Measurements from ENCODE around the gene CTU1.
A peak's percentile ranks its signal among the peaks of the same experiment; 100 is the strongest.
"Not testable (repeated sequence)": the region's sequence is repeated elsewhere in the genome, so short reads cannot be mapped to it uniquely, and the experiment has no call there.

The CTU1 gene

GRCh38 chr19:51108066-51108804 lies at the start of gene CTU1:
Gene CTU1, minus strand, starts transcription at chr19:51108409. Its CDS starts 3,840 bp downstream, at chr19:51104569.
- Histone ChIP-seq H3K4me3 (ENCODE audit: low read length) (peak within 1 kb of the TSS; percentile 92), H3K27me3 (ENCODE audit: insufficient read depth, low read length) (peaks cover 30% of the 10 kb centered on the region), H3K9ac (ENCODE audit: low read depth, low read length) (peak within 1 kb of the TSS; percentile 72; the same call in 1 of the 2 replicates), H3K9me3 (ENCODE audit: insufficient read depth, low read depth, low read length) (no peaks in the 10 kb centered on the region), H3K36me3 (ENCODE audit: insufficient read depth, low read depth, low read length) (peaks cover 9% of the 10 kb centered on the region; the same call in 1 of the 2 replicates), H3K27ac (ENCODE audit: low read length) (no peak within 1 kb of the TSS), H3K4me1 (ENCODE audit: insufficient read depth, low read length) (no peaks in the 10 kb centered on the region; the same call in 1 of the 2 replicates)

GRCh38 chr19:51157265-51157664 lies 49.1 kb upstream of the CTU1 start:
- peaks cover 2% of the 10 kb centered on the region; the same call in 1 of the 2 replicates for H3K4me1 ChIP-seq (ENCODE audit: insufficient read depth, low read length)
- H3K27me3 ChIP-seq (ENCODE audit: insufficient read depth, low read length): no peaks in the 10 kb centered on the region
- no peak overlapping the region for H3K9ac ChIP-seq (ENCODE audit: low read depth, low read length)
- no peaks in the 10 kb centered on the region for H3K9me3 ChIP-seq (ENCODE audit: insufficient read depth, low read depth, low read length)
- no peak overlapping the region for H3K4me3 ChIP-seq (ENCODE audit: low read length)
- no peak overlapping the region for H3K27ac ChIP-seq (ENCODE audit: low read length)
- H3K36me3 ChIP-seq (ENCODE audit: insufficient read depth, low read depth, low read length): no peaks in the 10 kb centered on the region

- no peak overlapping the region for H3K4me3 ChIP-seq (ENCODE audit: low read length)
- H3K36me3 ChIP-seq (ENCODE audit: insufficient read depth, low read depth, low read length): no peaks in the 10 kb centered on the region
- no peak overlapping the region for H3K27ac ChIP-seq (ENCODE audit: low read length)
- no peaks in the 10 kb centered on the region for H3K27me3 ChIP-seq (ENCODE audit: insufficient read depth, low read length)
- H3K4me1 ChIP-seq (ENCODE audit: insufficient read depth, low read length): peaks cover 2% of the 10 kb centered on the region; the same call in 1 of the 2 replicates
- H3K9ac ChIP-seq (ENCODE audit: low read depth, low read length): no peak overlapping the region
- H3K9me3 ChIP-seq (ENCODE audit: insufficient read depth, low read depth, low read length): no peaks in the 10 kb centered on the region
Measured at GRCh38 chr19:51156710-51157109, 48.5 kb upstream of the CTU1 start.

GRCh38 chr19:51150627-51151026 lies 42.4 kb upstream of the CTU1 start:
- H3K4me3 ChIP-seq (ENCODE audit: low read length): no peak overlapping the region
- H3K27ac ChIP-seq (ENCODE audit: low read length): no peak overlapping the region

GRCh38 chr19:51148580-51148979 lies 40.4 kb upstream of the CTU1 start:
- no peak overlapping the region for H3K4me3 ChIP-seq (ENCODE audit: low read length)
- no peaks in the 10 kb centered on the region for H3K9me3 ChIP-seq (ENCODE audit: insufficient read depth, low read depth, low read length)
- H3K27ac ChIP-seq (ENCODE audit: low read length): no peak overlapping the region
- H3K9ac ChIP-seq (ENCODE audit: low read depth, low read length): no peak overlapping the region
- no peaks in the 10 kb centered on the region for H3K27me3 ChIP-seq (ENCODE audit: insufficient read depth, low read length)
- H3K4me1 ChIP-seq (ENCODE audit: insufficient read depth, low read length): no peaks in the 10 kb centered on the region
- H3K36me3 ChIP-seq (ENCODE audit: insufficient read depth, low read depth, low read length): no peaks in the 10 kb centered on the region

More at GRCh38 chr19:51150627-51151026, 42.4 kb upstream of the CTU1 start:
- Histone ChIP-seq H3K4me1 (ENCODE audit: insufficient read depth, low read length) (no peaks in the 10 kb centered on the region), H3K27me3 (ENCODE audit: insufficient read depth, low read length) (no peaks in the 10 kb centered on the region), H3K9ac (ENCODE audit: low read depth, low read length) (no peak overlapping the region), H3K9me3 (ENCODE audit: insufficient read depth, low read depth, low read length) (no peaks in the 10 kb centered on the region), H3K36me3 (ENCODE audit: insufficient read depth, low read depth, low read length) (no peaks in the 10 kb centered on the region)

GRCh38 chr19:51147663-51148062 lies 39.5 kb upstream of the CTU1 start:
- Histone ChIP-seq H3K36me3 (ENCODE audit: insufficient read depth, low read depth, low read length) (no peaks in the 10 kb centered on the region), H3K9me3 (ENCODE audit: insufficient read depth, low read depth, low read length) (no peaks in the 10 kb centered on the region), H3K27me3 (ENCODE audit: insufficient read depth, low read length) (no peaks in the 10 kb centered on the region), H3K9ac (ENCODE audit: low read depth, low read length) (no peak overlapping the region), H3K27ac (ENCODE audit: low read length) (no peak overlapping the region), H3K4me3 (ENCODE audit: low read length) (no peak overlapping the region), H3K4me1 (ENCODE audit: insufficient read depth, low read length) (no peaks in the 10 kb centered on the region)

- no peak overlapping the region for H3K4me3 ChIP-seq (ENCODE audit: low read length)
- no peaks in the 10 kb centered on the region for H3K27me3 ChIP-seq (ENCODE audit: insufficient read depth, low read length)
- H3K4me1 ChIP-seq (ENCODE audit: insufficient read depth, low read length): no peaks in the 10 kb centered on the region
- no peaks in the 10 kb centered on the region for H3K9me3 ChIP-seq (ENCODE audit: insufficient read depth, low read depth, low read length)
- no peak overlapping the region for H3K9ac ChIP-seq (ENCODE audit: low read depth, low read length)
- no peak overlapping the region for H3K27ac ChIP-seq (ENCODE audit: low read length)
- H3K36me3 ChIP-seq (ENCODE audit: insufficient read depth, low read depth, low read length): no peaks in the 10 kb centered on the region
Measured at GRCh38 chr19:51146751-51147150, 38.5 kb upstream of the CTU1 start.

- H3K4me3 ChIP-seq (ENCODE audit: low read length): no peak overlapping the region
- H3K4me1 ChIP-seq (ENCODE audit: insufficient read depth, low read length): peaks cover 2% of the 10 kb centered on the region; the same call in 1 of the 2 replicates
- no peak overlapping the region for H3K9ac ChIP-seq (ENCODE audit: low read depth, low read length)
- no peak overlapping the region for H3K27ac ChIP-seq (ENCODE audit: low read length)
- no peaks in the 10 kb centered on the region for H3K9me3 ChIP-seq (ENCODE audit: insufficient read depth, low read depth, low read length)
- no peaks in the 10 kb centered on the region for H3K36me3 ChIP-seq (ENCODE audit: insufficient read depth, low read depth, low read length)
- no peaks in the 10 kb centered on the region for H3K27me3 ChIP-seq (ENCODE audit: insufficient read depth, low read length)
Measured at GRCh38 chr19:51145916-51146493, 37.8 kb upstream of the CTU1 start.

GRCh38 chr19:51144482-51145045 lies 36.4 kb upstream of the CTU1 start:
- H3K9me3 ChIP-seq (ENCODE audit: insufficient read depth, low read depth, low read length): no peaks in the 10 kb centered on the region
- H3K4me3 ChIP-seq (ENCODE audit: low read length): no peak overlapping the region
- no peak overlapping the region for H3K27ac ChIP-seq (ENCODE audit: low read length)
- H3K27me3 ChIP-seq (ENCODE audit: insufficient read depth, low read length): no peaks in the 10 kb centered on the region
- no peak overlapping the region for H3K9ac ChIP-seq (ENCODE audit: low read depth, low read length)
- peaks cover 4% of the 10 kb centered on the region; the same call in 1 of the 2 replicates for H3K4me1 ChIP-seq (ENCODE audit: insufficient read depth, low read length)
- no peaks in the 10 kb centered on the region for H3K36me3 ChIP-seq (ENCODE audit: insufficient read depth, low read depth, low read length)

GRCh38 chr19:51143486-51143885 lies 35.3 kb upstream of the CTU1 start:
- Histone ChIP-seq H3K4me1 (ENCODE audit: insufficient read depth, low read length) (peaks cover 4% of the 10 kb centered on the region; the same call in 1 of the 2 replicates), H3K9me3 (ENCODE audit: insufficient read depth, low read depth, low read length) (no peaks in the 10 kb centered on the region), H3K27ac (ENCODE audit: low read length) (no peak overlapping the region), H3K9ac (ENCODE audit: low read depth, low read length) (no peak overlapping the region), H3K4me3 (ENCODE audit: low read length) (no peak overlapping the region), H3K27me3 (ENCODE audit: insufficient read depth, low read length) (no peaks in the 10 kb centered on the region), H3K36me3 (ENCODE audit: insufficient read depth, low read depth, low read length) (no peaks in the 10 kb centered on the region)

- H3K9me3 ChIP-seq (ENCODE audit: insufficient read depth, low read depth, low read length); H3K9ac ChIP-seq (ENCODE audit: low read depth, low read length); H3K4me1 ChIP-seq (ENCODE audit: insufficient read depth, low read length); H3K27me3 ChIP-seq (ENCODE audit: insufficient read depth, low read length); H3K36me3 ChIP-seq (ENCODE audit: insufficient read depth, low read depth, low read length); H3K4me3 ChIP-seq (ENCODE audit: low read length); H3K27ac ChIP-seq (ENCODE audit: low read length): not testable (repeated sequence)
Measured at GRCh38 chr19:51142809-51143475, 34.7 kb upstream of the CTU1 start.
